CD4-positive, alpha-beta T cell treated with Interleukin-2 at 100 ng/mL for 4 hours (primary cell): Measurements from ENCODE around the gene SPON2.

Experiments used
- DNase-seq: peaks from one replicate; pipeline ENCODE4 v3.0.0-alpha.2; 2020; ENCODE audit warnings: low spot score

Gene SPON2

GRCh38 chr4:1195109-1195671 lies 22.8 kb upstream of the SPON2 start:
- DNase-seq: no peak

GRCh38 chr4:1194010-1194900 lies 21.9 kb upstream of the SPON2 start:
- no peak for DNase-seq

GRCh38 chr4:1193206-1194009 lies 21.0 kb upstream of the SPON2 start:
- no peak for DNase-seq

GRCh38 chr4:1192493-1193205 lies 20.3 kb upstream of the SPON2 start:
- no peak for DNase-seq

DNA sequence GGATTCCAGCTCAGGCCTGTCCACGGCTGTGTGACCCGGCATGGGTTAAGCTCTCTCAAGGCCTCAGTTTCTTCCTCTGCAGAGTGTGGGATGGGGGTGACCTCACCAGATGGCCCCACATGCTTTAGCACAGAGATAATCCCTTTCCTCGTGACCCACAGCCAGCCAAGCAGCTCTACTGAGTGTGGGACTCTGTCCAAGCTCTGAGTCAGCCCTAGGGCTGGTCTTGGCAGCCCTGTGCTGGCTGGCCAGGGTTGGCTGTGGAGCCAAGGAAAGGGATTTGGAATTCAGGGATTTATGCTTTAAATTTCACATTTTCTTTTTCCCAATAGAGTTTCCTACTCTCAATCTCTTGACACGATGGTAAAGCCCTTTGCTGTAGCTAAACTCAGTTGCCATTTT lies 19.7 kb upstream of the SPON2 start:
- no peak for DNase-seq

DNA sequence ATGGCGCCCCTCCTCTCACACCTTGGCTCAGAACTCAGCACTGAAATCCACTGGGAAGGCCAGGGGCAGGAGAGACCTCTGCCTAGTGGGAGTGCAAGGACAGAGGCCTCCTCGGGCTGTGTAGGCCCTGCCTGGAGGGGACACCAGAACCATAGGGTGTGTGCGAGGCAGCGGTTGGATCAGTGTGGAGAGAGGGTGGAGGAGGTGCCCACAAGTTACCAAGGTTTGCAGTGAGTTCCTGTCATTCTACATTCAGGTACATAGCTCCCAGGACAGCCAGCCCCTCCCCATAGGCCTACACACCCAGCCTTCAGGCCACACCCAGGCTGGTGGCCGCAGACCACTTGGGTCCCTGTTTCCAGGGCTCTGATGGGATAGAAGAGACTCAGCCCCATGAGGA lies 19.2 kb upstream of the SPON2 start:
- no peak for DNase-seq

GRCh38 chr4:1187182-1187581 lies 14.8 kb upstream of the SPON2 start:
- peak; percentile 71 for DNase-seq

DNA sequence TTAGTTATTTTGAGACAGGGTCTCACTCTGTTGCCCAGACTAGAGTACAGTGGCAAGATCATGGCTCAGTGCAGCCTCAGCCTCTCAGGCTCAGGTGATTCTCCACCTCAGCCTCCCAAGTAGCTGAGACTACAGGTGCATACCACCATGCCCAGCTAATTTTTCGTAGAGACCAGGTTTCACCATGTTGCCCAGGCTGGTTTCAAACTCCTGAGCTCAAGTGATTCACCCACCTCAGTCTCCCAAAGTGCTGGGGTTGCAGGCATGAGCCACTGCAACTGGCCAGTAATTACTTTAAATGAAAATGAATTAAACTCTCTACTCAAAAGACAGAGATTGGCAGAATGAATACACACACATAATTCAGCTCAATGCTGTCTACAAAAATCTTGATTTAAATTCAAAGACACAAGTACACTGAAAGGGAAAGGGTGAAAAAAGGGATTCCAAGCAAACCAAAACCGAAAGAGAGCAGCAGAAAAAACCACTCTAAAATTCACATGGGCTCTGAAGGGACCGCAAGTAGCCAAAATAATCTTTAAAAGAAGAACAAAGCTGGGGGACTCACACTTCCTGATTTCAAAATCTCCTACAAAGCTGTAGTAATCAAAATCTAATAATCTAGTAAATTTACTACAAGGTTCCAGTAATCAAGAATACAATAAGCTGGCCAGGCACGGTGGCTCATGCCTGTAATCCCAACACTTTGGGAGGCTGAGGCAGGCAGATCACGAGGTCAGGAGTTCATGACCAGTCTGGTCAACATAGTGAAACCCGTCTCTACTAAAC lies 11.8 kb upstream of the SPON2 start:
- no peak for DNase-seq

DNA sequence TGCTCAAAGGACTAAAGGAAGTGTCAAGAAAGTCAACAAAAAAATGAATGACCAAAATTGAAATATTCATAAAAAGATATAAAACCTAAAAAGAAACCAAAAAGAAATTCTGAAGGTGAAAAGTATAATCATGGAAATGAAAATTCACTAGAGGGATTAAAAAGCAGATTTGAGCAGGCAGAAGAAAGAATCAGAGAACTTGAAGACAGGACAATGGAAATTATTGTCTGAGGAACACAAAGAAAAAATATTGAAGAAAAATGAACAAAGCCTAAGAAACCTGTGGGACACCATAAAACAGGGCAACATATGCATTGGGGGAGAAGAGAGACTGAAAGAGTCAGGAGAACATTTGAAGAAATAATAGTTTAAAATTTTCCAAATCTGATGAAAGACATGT lies 9.9 kb upstream of the SPON2 start:
- no peak for DNase-seq

GRCh38 chr4:1180663-1181062 lies 8.3 kb upstream of the SPON2 start:
- no peak for DNase-seq

DNA sequence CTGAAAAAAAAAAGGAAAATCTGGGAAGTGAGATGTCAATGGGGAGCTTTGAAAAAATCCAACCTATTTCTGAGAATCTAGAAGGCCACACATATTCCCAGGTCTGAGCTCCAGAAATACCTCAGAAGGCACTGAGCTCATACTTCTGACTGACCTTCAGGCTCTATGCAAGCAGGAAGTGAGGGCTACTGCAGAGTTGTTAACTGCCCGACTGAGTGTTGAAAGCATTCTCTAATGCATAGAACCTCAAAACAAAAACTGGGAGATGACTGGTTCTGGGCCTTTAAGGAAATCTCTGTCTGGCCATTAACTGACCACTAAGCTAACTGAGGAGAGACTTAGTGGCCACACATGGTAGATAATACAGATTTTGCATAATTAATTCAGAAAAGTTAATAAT lies 7.6 kb upstream of the SPON2 start:
- no peak for DNase-seq

- no peak for DNase-seq
Measured at GRCh38 chr4:1179089-1179441, 6.7 kb upstream of the SPON2 start.

GRCh38 chr4:1178300-1179088 lies 6.1 kb upstream of the SPON2 start:
- DNase-seq: no peak

DNA sequence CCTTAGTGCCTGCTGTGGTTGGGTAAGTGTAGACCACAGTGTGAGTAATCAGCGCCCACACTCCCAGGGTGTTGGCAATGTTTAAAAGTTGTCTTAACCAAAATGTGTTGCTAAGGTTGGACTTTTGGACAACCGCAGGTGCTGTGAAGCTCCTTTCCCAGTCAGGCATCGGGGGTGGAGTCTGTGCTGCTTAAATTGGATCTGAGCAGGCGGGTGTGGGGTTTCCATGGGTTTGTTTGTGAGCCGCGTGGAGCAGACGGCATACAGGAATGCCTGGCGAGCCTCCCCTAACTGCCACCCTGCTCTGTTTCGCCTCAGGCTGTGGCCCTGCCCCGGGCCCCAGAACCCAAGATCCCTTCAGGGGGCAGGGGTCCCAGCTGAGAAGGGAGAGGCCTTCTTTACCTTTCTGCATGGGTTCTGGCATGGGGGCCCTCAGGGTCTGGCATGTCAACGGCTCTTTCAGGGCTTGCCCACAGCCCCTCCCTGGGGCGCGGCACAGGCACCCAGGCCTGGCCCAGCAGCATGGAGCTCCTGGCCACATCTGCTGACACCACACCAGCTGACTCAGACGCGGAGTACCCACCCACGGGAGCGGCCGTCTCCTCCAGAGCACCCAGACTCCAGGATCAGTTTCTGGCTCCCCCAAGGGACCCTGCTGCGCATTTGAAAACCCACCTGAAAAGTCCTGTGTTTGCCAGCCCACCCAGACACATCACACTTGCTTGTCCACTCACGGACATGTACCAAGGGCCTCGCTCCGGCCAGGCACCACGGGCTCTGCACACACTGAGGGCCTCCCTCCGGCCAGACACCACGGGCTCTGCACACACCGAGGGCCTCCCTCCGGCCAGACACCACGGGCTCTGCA lies 5.1 kb upstream of the SPON2 start:
- DNase-seq: peak; percentile 71

DNA sequence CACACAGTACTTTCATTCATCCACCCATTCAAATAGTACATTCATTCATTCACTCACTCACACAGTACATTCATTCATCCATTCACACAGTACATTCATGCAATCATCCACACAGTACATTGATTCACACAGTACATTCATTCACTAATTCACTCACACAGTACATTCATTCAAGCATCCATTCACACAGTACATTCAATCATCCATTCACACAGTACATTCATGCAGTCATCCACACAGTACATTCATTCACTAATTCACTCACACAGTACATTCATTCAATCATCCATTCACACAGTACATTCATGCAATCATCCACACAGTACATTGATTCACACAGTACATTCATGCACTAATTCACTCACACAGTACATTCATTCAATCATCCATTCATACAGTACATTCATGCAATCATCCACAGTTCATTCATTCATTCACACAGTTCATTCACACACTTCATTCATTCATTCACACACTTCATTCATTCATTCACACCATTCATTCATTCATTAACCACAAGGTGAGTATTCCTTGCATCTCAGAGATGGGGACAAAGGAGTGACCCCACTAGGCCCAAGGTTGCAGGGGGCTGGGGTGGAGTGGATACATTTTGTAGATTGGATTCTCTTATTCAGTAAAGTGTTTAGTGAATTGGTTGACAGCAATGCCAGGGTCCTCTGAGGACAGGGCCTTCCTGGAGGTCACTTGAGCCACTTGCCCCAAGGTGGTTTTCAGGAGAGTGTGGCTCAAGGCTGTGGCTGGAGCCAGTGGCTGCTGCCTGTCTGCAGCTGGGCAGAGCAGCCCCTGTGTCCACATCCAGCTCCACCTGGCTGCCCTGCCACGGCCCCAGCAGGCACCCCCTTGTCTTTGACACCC lies 4.3 kb upstream of the SPON2 start:
- no peak for DNase-seq

- DNase-seq: no peak
Measured at GRCh38 chr4:1175635-1176229, 3.3 kb upstream of the SPON2 start.

- DNase-seq: no peak
Measured at GRCh38 chr4:1174941-1175634, 2.7 kb upstream of the SPON2 start.
